Hematopoietic multipotent progenitor cell treated with erythropoietin and hydrocortisone succinate and interleukin-3 and kit ligand, for 17 days (in vitro differentiated cells): ENCODE results near the gene ZFP14.
A peak's percentile ranks its signal among the peaks of the same experiment; 100 is the strongest.

Experiments used
- DNase-seq: peaks from one replicate; pipeline ENCODE4 v3.0.0-alpha.2; 2015; ENCODE audit warnings: low spot score

Gene ZFP14

GRCh38 chr19:36378625-36379509 is at the start of gene ZFP14:
Gene ZFP14 (minus strand): TSS chr19:36379201. CDS start chr19:36367892, 11,309 bp downstream.
- DNase-seq = peak; percentile 29

GRCh38 chr19:36423925-36424324 is 44.9 kb upstream of the ZFP14 start:
- no peak for DNase-seq

- DNase-seq = no peak
Measured at GRCh38 chr19:36421749-36422481, 42.9 kb upstream of the ZFP14 start.

- no peak for DNase-seq
Measured at GRCh38 chr19:36420961-36421748, 42.2 kb upstream of the ZFP14 start.

- peak; percentile 11 for DNase-seq
Measured at GRCh38 chr19:36418287-36419001, 39.4 kb upstream of the ZFP14 start, which contains the start of gene ZFP82. Gene ZFP82 (minus strand): TSS chr19:36418644. CDS start chr19:36409789, 8,855 bp downstream.

GRCh38 chr19:36417752-36418286 is 38.8 kb upstream of the ZFP14 start:
- DNase-seq = no peak

- DNase-seq = no peak
Measured at GRCh38 chr19:36409841-36410240, 30.8 kb upstream of the ZFP14 start.

- DNase-seq = no peak
Measured at GRCh38 chr19:36408101-36408500, 29.1 kb upstream of the ZFP14 start.

- no peak for DNase-seq
Measured at GRCh38 chr19:36404498-36404897, 25.5 kb upstream of the ZFP14 start.

GRCh38 chr19:36401475-36401874 is 22.5 kb upstream of the ZFP14 start:
- DNase-seq = no peak

GRCh38 chr19:36398571-36398970 is 19.6 kb upstream of the ZFP14 start:
- no peak for DNase-seq

GRCh38 chr19:36392916-36393673 is 14.1 kb upstream of the ZFP14 start:
- no peak for DNase-seq

- DNase-seq = no peak
Measured at GRCh38 chr19:36379510-36379819, 464 bp upstream of the ZFP14 start.

GRCh38 chr19:36377541-36378178 is 1.3 kb downstream of the ZFP14 start:
- DNase-seq = no peak

- no peak for DNase-seq
Measured at GRCh38 chr19:36373638-36374156, 5.3 kb downstream of the ZFP14 start.

GRCh38 chr19:36371886-36372285 is 7.1 kb downstream of the ZFP14 start:
- DNase-seq = no peak

GRCh38 chr19:36363845-36364244 is 15.2 kb downstream of the ZFP14 start:
- no peak for DNase-seq

GRCh38 chr19:36340786-36341372 is 38.1 kb downstream of the ZFP14 start:
- no peak for DNase-seq
